Cerebellar cortex (tissue), 1 donor: ENCODE results near the gene ADAMTS18.
"Not testable (repeated sequence)": the region's sequence is repeated elsewhere in the genome, so short reads cannot be mapped to it uniquely, and the experiment has no call there.

Experiments
- DNase-seq: peaks from one replicate; pipeline ENCODE4 v3.0.0-alpha.2; 2015; ENCODE audit warnings: low spot score

ADAMTS18 gene

DNA sequence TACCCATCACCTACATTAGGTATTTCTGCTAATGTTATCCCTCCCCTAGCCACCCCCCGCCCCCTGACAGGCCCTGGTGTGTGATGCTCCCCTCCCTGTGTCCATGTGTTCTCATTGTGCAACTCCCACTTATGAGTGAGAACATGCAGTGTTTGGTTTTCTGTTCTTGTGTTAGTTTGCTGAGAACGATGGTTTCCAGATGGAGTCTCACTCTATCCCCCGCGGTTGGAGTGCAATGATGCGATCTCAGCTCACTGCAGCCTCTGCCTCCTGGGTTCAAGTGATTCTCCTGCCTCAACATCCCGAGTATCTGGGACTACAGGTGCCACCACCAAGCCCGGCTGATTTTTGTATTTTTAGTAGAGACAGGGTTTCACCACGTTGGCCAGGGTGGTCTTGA lies 155.5 kb downstream of the ADAMTS18 start:
- DNase-seq, result not testable (repeated sequence)

DNA sequence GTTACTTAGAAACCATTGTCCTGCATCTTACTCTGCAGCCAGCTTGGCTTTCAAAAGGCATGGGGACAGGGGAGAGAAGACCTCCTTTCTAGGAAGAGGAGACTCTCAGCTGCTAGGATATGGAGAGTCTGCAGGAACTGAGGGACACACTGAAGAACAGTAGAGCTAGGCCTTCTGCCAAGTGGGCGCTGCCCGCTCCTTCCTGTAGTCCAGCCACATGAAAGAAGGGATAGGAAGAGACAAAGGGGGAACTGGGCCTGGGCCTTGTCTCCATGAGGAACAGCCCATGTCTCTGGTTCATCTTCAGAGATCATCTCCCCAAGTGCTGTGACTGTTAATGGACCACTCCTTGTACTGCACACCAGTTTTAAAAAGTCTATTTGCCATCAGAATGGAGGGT lies 157.3 kb downstream of the ADAMTS18 start:
- no peak for DNase-seq

DNA sequence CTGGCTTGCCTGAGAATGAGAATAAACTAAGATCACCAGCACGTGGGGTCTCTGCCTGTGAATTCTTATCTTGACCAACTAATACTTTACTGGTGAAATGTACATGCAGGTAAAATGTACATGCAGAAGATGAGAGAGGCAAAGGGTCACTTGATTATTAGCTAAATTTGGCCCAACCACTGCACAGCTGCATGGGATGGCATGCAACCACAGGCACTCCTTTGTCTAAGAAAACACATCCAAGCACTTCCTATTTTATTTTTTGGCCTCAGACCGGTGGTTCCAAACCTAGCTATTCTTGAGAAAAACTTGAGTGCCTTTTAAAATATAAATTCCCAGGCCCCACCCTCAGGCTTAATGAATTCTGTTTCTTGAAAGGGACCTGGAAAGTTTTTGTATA lies 157.7 kb downstream of the ADAMTS18 start:
- DNase-seq, result no peak

DNA sequence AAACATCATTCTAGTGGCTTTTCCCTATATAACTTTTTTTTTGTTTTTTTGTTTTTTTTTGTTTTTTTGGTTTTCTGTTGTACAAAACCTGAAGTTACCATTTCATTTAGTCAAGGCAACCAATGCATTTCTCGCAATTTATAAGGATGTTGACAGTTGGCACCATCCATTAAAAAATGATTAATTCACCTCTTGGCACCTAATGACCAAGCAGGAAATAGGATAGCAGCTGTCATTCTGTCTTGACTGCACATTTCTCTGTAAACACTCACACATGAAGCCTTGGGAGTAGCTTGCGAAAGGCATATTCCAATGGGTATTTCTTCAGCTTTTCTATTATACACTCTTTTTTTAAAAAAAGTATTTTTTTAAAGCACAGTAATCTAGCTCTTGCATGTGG lies 158.2 kb downstream of the ADAMTS18 start:
- peak; percentile 25 for DNase-seq

DNA sequence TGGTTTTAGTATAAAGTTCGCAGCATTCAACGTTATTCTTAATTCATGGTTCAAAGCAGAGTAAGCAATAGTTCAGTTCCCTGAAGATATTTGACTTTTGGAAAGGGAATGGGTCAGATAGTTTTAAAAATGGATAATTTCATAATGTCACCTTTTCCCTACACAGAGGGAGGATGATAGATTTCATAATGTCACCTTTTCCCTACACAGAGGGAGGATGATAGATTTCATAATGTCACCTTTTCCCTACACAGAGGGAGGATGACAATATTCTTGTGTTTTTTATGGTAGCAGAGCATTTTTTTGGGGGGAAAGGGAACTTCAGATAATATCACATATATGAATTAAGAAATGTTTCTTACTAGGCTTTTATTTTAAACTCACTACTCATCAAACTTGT lies 159.5 kb downstream of the ADAMTS18 start:
- DNase-seq, result not testable (repeated sequence)

DNA sequence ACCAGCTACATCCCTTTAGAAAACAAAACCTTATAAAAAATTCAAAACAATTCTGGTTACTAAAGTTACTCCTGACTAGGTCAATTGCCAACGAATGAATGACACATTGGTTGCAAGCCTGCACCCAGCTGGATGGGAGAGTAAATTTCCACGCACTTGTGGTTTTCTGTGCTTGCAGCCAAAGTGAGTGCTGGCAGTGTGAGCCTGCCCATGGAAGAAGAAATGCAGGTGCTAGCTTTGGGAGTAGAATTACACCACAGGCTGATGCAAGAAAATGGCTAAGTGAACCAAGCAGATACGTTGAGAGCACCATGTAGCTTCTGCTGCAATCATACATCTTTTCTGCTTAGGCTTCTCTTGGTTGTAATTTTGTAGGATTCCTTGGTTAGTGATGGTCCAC lies 161.0 kb downstream of the ADAMTS18 start:
- peak; percentile 64 for DNase-seq

DNA sequence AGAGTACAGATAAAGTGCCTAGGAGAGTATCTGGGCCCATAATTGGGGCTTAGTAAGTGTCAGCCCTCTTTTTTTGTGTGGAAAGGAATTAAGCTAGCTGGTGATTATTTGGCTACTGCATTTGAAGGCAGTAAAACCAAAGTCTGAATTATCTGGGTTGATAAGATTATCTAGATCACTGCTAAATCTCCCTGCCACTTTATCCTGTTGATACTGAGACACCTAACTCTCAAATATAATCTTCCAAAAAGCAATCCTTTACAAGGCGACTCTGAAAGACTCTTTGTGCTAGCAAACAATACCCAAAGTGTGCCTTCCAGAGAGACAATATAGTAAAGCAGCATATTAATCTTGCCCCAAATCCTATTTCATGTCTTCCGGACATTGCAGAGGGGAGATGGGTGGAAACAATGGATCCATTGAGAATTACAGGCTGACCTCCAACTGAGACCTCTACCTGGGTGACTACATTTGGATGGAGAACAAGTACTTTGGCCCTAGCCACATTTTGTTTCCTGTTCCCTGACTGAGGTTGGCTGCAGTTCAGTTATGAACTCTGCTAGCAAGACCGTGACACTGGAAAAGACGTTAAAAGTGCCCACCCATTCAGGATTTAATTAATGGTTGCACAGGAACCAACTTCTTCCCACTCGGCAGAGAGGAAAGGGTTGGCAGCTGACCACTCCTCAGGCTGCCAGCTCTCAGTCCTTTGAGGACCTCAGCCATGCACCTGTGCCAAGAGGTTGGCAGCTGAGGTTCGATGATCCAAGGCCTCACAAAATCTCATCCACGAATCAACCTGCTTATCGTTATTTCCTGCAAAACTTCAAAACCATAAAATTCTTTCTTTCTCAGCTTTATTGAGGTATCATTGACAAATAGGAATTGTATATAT lies 163.1 kb downstream of the ADAMTS18 start:
- peak; percentile 80 for DNase-seq

DNA sequence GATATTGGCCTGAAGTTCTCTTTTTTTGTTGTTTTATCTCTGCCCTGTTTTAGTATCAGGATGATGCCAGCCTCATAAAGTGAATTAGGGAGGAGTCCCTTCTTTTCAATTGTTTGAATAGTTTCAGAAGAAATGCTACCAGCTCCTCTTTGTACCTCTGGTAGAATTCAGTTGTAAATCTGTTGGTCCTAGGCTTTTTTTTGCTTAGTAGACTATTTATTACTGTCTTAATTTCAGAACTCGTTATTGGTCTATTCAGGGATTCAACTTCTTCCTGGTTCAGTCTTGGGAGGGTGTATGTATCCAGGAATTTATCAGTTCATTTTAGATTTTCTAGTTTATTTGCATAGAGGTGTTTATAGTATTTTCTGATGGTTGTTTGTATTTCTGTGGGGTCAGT lies 168.6 kb downstream of the ADAMTS18 start:
- not testable (repeated sequence) for DNase-seq

DNA sequence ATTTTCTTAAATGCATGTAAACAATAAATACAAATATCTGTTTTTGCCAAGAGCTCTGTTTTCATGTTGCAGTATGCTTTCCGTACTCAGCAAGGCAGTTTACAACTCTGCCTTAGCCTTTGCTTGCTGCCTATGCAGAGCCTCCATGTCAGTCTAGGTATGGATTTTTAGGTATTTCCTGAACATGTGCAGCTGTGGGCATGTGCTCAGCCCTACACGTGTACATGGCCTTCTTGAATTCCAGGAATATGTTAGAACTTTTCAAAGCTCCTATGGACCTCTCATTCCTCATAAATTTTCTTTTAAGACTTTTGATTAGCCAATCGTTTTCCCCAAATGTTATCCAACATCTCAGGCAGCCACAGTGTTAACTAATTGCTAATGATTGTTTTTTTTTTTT lies 171.9 kb downstream of the ADAMTS18 start:
- DNase-seq, result no peak

DNA sequence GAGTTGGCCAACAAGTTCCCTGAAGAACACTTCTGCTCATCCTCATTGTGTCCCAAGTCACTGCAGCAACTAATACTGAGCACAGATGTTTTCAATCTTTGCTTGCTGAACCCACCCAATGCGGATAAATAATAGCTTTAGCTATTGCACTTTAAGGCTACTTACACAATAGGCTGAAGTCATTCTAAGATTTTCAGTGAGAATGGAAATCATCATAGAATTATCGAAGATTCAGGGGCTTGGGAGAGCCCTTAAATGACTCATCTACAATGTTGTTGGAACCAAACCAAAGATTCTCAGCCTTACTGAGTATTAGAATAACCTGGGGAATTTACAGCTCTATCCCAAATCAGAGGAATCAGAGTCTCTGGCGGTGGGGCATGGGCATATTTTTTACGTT lies 184.4 kb downstream of the ADAMTS18 start:
- DNase-seq, result no peak

DNA sequence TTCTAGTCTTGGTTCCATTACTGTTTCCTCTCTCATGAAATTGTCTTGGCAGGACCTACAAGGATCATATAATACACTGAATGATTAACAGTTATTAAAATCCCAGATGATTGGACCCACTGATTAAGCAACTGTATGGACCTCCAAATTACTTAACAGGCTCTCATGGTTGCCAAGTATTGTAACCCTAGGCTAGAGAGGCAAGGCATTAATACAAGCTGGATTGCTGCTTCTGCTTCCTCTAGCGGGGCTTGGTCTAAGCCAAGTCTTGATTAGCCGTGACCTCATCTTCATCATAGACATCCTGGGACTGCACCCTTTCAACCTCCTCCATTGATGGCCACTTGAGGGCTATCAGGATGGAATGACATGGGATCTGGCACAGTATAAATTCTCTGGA lies 188.7 kb downstream of the ADAMTS18 start:
- DNase-seq, result no peak

DNA sequence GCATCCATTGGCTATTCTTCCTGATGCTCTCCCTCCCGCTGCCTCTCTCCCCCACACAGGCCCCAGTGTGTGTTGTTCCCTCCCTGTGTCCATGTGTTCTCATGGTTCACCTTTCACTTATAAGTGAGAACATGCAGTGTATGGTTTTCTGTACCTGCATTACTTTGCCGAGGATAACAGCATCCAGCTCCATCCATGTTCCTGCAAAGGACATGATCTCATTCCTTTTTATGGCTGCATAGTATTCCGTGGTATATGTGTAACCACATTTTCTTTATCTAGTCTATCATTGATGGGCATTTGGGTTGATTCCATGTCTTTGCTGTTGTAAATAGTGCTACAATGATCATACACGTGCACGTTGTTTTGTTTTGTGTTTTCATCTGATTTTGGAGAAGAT lies 192.4 kb downstream of the ADAMTS18 start:
- DNase-seq, result not testable (repeated sequence)

DNA sequence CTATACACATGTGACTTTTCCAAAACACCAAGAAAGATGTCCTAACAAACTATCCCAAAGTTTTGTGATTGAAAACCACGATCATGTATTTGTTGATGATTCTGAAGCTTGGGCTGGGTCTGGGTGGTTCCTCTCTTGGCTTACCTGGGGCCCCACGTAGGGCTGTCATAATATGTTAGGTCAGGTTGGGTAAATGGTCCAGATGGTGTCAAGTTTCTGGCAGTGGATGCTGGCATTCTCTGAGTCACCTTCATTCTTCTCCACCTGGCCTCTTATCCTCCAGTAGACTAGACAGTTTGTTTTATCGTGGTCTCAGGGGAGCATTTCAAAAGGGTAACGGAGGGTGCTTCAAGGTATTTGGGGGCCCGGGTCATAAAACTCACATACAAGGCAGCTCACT lies 196.2 kb downstream of the ADAMTS18 start:
- peak; percentile 94 for DNase-seq

DNA sequence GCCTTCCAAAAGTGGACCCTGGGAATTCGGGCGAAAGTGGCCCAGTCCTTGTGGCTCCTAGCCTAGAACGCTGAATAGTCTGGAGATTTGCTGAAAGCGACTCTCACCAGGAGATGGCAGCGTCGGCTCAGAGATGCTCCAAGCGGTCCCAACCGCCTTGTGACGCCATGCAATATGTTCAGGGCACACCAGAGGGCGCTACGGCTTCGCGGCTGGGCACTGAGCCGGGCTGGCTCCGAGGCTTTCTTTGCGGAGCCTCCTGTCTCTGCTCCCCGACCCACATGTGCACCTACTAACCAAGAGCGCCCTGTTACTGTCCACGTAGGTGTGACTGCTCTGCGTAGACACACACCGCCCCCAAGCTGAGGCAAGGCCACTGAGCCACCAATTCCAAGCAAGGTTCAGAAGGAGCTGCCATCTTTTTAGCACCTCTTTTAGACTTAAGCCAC lies 198.7 kb downstream of the ADAMTS18 start:
- peak; percentile 91 for DNase-seq

DNA sequence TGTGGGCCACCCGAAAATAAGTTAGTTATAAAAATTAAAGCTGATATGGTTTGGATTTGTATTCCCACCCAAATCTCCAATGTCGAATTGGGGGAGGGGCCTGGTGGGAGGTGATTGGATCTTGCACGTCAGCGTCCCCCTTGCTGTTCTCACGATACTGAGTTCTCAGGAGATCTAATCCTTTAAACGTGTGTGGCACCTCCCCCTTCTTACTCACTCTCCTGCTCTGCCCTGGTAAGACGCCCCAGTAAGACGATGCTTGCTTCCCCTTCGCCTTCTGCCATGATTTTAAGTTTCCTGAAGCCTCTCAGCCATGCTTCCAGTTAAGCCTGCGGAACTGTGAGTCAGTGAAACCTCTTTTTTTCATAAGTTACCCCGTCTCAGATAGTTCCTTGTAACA lies 200.2 kb downstream of the ADAMTS18 start:
- no peak for DNase-seq

DNA sequence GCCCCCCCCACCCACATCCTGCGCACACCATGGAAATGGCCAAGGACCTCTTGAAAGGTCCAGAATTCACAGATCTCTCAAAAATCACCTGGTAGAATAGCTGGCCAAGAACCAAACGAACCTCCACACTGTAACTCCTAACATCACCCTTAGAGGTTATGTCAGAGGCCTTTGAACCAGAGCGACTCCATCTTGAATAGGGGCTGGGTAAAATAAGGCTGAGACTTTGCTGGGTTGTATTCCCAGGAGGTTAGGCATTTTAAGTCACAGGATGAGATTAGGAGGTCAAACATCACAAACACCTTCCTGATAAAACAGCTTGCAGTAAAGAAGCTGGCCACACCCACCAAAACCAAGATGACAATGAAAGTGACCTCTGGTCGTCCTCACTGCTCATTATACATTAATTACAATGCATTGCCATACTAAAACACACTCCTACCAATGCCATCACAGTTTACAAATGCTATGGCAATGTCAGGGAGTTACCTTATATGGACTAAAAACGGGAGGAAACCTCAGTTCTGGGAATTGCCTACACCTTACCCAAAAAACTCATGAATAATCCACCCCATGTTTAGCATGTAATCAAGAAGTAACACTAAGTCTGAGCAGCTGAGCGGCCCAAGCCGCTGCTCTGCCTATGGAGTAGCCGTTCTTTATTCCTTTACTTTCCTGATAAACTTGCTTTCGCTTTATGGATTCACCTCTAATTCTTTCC lies 200.9 kb downstream of the ADAMTS18 start:
- DNase-seq, result no peak
